Activated T-cell treated with anti-CD3 and anti-CD28 coated beads for 48 hours (primary cell): ENCODE results near the gene PRKG1.
"Not testable (repeated sequence)": the region's sequence is repeated elsewhere in the genome, so short reads cannot be mapped to it uniquely, and the experiment has no call there.

ENCODE experiments used
- DNase-seq: peaks from one replicate; pipeline ENCODE4 v3.0.0-alpha.2; 2020; ENCODE audit warnings: low read depth

The PRKG1 gene

DNA sequence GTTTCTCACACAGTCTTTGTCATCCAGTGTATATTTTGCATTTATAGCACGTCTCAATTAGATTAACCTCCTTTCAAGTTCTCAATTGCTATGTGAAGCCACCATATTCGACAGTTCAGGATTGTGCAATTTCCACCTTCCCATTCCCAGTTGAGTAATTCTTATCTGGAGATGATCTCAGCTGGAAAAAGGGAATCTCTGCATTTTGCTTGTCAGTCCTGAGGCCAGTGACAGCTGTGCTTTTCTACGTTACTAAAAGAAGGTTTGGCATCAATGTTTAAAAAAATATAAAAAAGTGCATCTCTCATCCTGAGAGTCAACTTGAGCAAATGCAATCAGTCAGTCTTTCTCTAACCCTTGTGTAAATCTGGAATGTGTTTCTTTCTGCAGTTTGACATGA is 247.7 kb downstream of the PRKG1 start:
- DNase-seq: no peak

DNA sequence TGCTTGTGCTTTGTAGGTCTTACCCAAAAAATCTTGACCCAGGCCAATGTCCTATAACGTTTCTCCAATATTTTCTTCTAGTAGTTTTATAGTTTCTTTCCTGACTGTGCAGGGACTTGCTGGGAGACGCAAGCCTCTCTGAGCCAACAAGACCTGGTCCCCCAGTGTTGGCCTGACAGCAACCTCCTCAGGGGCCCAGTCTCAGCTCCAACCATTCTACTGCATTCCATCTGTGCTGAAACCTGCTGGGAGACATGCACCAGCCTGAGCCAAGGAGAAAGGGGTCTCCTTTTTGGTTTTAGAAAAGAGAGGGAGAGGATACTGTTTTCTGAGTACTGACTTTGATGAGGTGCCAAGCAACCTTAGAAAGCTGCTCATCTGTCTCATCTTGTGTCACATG is 251.4 kb downstream of the PRKG1 start:
- DNase-seq: no peak

DNA sequence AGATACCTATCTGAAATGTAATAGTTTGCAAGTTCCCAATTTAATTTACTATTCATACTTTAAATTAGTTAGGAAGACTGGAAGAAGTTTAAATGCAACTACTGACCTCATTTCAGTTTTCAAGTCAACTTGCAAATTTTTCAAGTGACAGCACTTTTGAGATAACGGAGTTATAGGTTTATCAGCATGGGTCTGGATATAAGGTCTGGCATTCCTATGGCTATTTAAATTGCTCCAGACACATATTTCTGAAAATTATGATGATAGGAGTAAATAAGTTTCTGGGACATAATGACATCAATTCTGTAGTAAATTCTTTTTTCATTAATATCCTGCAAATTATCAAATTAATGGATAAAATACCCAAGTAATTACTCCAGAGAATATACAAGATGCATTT is 251.9 kb downstream of the PRKG1 start:
- DNase-seq: no peak

DNA sequence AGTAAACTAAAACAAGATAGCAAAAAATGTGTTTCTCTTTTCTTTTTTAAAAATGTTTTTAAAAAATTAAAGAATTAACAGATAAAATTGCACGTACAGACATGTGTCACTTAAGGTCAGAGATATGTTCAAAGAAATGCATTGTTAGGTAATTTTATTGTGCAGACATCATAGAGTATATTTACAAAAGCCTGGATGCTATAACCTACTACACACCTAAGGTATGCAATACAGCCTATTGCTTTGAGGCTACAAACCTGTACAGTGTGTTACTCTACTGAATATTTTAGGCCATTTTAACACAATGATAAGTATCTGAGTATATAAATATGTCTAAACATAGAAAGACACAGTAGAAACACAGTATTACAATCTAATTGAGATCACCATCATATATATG is 253.1 kb downstream of the PRKG1 start:
- DNase-seq: no peak

DNA sequence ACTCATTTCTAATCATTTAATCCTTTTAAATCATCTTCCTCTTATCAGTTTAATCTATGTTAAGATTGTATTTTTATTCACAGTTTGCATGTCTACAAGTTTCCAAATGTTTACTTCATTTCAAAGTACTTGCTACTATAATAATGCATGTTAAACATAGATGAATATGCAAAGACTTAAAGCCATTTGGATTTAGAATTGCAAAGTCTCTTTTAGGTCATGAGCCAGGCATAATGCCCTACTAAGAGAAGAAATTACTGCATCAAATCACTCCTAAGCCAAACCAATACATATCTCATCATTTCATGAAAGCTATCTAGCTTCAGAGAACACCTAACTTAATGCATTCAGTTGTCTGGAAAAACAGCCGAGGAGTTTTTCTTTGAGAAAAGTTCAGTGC is 266.1 kb downstream of the PRKG1 start:
- DNase-seq: no peak

DNA sequence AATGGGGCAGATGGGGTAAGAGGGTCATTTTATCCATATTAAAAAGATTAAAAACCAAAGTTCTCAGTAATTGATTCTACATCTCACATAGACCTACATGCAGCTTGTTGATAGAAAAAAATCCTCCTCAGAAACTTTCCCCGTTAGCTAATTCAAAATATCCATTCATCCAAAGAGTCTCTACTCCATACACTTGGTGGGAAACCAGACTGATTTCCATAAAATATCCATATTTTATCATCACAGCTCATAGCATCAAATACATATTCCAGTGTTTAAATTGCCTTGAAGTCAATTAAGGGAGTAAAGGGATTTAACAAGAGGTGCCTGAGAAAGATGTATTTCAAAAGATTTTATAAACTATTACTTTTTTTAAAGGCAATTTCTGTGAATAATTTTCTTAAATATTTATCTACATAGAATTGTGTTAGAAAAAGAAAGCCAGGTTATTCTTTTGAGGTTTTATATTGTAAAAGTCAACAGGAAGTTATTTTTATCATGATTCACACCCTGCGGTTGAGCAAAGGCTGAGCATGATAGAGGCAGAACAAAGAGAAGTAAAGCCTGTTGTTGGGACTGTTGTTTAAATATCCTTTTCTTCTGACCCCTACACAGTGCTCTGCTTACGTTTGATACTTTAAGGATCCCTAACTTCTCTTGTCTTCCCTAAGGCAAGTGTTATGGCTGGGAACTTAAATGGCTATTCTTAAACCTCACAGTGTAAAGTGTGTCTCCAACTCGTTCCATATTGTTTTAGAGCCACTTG is 266.7 kb downstream of the PRKG1 start:
- DNase-seq: no peak

DNA sequence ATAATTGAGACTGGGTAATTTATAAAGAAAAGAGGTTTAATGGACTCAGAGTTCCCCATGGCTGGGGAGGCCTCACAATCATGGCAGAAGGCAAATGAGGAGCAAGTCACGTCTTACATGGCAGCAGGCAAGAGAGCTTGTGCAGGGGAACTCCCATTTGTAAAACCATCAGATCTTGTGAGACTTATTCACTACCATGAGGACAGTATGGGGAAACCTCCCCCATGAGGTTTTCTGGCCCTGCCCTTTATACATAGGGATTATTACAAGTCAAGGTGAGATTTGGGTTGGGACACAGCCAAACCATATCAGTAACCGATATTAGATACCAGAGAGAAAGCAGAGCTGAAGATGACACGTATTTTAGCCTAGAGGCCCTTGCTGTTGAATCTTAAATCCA is 267.5 kb downstream of the PRKG1 start:
- DNase-seq: not testable (repeated sequence)

DNA sequence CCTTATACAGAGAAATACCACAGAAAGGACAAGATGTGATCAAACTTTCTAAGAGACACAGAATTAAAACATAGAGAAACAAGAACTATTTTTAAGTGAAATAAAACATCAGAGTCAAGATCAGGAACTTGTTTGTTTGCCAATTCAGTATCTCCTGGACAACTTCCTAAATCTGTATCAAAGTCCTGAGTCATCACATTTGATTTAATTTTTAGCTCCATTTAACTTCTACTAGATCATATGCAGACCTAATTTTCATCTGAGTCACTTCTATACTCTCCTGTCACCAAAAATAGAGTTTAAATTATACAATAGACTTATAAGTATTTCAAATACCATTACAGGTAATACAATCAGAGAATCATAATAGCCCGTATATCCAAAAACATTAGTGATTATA is 268.1 kb downstream of the PRKG1 start:
- DNase-seq: no peak

DNA sequence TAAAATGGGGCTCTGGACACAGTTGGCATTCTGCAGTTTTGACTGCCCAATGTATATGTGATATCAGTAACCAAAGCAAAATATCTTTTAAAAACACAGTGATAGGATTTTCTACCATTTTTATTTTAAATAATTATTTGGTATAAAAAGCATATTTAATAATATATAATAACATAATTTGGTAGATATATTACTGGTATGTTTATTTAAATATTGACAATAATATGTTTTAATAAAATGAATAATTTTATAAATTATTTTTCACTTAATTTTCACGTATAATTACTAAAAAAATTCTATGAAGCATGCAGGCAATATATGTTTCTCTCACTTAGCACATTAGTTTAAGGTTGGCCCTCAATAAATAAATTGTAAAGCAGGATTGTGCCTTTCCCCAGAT is 269.1 kb downstream of the PRKG1 start:
- no peak for DNase-seq

DNA sequence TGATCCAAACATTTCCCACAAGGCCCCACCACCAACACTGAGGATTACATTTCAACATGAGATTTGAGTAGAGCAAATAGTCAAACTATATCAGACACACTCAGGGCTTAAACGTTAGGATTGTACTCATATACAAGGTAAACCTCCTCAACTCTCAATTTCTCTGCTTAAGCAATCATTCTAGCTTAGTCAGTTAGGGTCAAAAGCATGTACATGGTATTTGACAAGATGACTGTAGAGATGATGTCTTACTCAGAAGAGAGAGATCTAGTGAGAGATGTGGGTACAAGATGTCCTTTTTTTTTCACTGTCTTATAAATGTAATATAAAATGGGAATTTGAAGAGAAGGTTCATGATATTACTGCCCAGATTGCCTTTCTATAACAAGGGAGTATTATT is 270.1 kb downstream of the PRKG1 start:
- no peak for DNase-seq

DNA sequence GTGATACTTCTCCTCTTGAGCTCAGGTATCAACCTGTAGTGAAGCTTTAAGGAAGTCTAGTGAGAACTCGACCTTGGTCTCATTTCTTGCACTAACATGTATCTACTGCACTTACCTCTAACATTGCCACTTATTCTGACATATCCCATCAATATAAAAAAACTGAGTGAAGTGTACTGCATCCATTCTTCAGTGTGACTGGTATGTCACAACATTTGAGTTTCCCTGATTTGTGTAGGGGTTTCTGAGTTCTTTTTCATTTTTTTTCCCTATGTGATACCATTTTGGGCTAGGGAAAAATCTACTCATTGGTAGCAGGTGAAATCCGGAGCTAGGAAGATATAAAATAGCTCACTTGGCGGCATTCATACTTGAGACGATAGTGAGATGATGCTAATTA is 274.3 kb downstream of the PRKG1 start:
- DNase-seq: no peak

DNA sequence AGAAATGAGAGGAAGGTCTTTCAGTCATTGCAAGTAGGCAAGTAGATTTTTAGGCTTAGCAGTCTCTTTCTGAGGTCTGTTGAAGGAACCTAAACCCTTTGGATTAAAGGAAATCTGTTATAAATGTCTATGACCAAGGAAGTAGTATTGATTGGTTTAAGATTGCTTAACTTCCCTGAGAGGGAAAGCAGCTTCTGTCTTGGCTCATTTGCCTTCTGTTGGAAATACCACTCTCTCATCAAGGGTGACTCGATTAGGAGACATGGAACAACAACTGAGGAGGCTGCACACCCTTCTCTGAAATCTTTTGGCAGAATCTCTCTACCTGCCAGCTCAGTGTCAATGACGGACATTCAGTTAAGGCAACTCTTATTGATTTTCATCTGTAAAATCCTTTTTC is 282.9 kb downstream of the PRKG1 start:
- DNase-seq: no peak

DNA sequence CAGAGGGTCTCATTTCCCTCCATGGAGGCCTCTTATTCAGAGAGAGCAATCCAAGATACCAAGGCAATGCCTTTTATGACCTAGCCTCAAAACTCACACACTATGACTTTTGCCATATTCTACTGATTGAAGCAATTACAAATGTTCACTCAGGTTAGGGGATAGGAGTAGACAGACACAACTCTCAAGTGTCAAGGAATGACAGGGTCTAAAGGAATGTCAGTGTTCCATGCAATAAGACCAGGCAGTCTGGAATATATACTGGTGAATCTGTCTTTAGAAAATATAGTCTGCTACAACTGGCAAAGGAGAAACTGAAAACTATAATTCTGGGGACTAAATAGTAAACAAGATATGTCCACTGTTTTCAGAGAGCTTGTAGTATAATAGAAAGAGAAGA is 283.9 kb downstream of the PRKG1 start:
- DNase-seq: no peak

DNA sequence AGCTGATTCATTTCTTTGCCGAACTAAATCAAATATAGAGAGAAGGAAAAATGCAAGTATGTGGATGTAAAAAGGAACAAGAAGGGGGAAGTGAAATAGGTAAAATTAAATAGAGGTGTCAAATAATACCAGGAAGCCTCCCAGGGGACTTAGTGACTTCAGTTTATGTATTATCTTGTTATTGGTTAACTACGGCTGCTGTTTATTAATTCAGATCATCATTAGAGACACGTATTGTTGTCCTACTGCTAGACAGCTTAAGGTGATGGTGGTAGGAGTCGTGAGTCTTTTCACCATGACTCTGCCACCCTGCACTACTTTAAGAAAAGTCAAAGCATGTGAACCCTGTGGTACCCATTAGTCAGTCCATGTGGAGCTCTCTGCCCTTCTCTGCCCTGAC is 289.1 kb downstream of the PRKG1 start:
- DNase-seq: no peak

DNA sequence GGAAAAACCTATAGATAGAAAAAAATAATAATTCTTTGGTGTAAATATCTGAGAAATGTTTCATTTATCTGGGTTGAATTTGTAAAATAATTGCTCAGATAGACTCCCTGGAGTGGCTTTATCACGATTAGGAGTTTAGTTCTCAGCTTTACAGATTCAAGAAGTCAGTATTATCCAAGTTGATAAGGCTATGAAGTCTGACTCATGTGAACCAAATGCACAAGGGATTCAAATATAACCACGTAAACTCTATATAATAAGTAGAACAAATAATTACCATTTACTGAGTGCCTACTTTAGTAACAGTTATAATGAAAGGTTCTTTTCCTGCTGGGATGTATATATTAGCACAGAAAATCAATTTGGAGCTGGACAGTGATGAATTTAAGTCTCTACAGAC is 290.4 kb downstream of the PRKG1 start:
- DNase-seq: no peak

DNA sequence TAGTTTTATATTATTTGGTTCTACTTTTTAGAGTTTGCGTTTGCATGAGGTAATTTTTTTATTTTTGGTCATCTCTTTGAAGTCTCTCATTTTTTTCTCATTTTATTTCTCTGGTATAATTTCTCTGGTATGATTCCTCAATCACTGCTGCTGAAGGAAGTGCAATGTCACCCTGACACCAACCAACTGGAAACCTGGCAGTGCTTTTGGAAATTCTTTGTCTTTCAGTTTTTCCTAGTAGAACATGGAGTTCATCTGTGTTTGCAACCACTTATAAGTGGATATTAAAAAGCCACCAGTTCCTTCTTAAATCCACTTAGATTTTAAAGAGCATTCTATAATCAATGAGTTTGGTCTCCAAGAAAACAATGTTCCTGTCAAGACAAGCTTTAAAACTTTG is 291.8 kb downstream of the PRKG1 start:
- no peak for DNase-seq

DNA sequence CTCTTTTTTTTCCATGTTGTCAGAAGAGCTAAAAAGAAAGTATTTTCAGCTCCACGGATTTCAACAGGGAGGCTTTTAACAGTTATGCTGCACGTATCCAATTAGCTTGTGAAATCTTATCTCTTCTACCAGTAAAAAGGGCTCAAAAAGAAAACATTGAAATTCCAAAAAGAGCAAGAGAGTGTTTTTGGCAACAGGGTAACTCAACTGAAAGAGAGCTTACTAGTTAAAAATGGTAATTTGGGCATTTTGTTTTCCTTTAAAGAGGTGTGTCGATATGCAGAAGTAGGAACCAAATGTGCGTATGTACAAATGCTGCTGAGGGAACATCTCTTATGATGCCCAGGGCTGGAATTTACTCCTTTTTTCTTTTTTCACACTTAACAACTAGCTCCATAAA is 292.8 kb downstream of the PRKG1 start:
- DNase-seq: no peak

DNA sequence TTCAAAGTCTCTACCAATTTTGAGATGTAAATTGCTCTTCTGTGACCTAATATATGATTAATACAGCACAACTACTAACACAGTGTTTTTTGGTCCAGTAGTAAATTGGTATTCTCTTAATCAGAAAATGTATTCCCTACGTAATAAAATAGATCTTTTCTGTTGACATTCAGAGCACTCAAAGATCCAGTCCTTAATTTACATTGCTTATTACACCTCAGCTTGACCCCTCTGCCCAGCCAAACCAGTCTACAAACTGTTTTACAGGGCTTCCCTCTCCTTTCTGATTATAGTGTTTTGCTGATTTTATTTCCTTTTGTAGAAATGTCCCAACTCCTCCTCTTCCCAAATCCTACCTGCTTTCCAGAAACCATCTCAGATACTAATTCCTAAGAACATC is 293.4 kb downstream of the PRKG1 start:
- no peak for DNase-seq

DNA sequence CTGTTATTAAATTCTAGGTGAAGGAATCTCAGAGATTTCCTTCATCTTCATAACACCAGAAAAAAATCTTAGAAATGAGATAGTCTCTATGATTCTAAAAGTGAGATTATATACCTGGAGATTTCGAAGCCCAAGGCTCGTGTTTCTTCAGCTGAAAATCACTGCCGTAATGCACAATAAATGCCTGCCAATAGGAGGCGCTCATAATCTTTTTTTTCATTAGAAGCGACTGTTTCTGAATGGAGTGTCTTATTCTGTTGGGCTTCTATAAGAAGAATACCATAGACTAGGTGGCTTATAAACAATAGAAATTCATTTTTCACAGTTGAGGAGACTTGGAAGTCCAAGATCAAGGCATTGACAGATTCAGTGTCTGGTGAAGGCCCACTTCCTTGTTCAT is 294.7 kb downstream of the PRKG1 start:
- no peak for DNase-seq

DNA sequence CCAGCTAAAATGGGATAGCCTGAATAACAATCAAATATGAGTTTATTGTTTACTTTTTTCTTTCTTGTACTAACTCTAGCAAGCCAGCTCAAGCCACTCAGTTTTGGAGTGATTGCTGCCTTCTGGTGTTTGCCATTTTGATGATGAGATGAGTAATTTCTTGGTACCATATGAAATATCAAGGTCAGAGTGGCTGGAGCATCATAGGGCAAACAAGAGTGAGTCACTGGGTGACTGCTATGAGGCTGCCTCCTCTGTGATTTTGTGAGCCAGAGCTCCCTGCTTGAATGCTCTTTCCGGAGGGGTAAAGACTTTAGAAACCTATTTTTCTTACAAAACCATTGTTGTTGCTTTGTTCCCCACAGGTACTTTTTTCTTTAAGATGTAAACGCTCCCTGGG is 295.6 kb downstream of the PRKG1 start:
- no peak for DNase-seq

DNA sequence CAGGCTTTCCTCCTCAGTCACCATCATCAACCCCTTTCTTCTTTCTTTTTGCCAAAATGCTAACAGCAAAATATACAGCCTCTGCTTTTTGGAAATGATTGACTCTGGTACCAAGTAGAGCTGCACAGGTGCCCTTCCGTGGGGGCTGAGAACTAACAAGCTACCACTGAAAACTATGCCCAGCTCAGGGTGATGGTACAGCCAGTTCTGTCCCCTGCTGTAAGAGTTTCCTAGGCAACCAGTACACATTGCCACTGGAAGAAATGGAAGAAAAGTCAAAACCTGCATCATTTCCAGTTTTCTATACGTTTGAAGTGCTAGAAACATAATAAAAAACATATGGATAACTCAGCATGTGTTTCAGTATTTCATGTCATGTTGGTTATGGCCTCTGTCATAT is 297.5 kb downstream of the PRKG1 start:
- DNase-seq: no peak

DNA sequence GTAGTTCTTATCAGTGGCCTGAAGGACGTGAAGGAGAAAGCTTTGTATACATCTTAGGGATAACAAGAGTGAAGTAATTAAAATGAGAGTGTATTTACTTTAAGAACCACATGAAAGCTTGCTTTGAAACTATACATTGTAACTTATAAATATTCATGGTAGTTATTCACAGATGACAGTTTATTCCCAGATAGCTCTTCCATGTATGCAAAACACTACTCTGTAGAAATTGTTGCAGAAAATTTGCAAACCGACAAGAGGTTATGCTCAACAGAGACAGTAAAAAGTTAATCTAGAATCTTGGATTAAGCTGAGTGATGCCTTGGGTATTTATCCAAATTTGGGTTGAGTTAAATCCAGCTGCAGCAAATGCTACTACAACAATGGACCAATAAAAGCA is 301.5 kb downstream of the PRKG1 start:
- DNase-seq: no peak

DNA sequence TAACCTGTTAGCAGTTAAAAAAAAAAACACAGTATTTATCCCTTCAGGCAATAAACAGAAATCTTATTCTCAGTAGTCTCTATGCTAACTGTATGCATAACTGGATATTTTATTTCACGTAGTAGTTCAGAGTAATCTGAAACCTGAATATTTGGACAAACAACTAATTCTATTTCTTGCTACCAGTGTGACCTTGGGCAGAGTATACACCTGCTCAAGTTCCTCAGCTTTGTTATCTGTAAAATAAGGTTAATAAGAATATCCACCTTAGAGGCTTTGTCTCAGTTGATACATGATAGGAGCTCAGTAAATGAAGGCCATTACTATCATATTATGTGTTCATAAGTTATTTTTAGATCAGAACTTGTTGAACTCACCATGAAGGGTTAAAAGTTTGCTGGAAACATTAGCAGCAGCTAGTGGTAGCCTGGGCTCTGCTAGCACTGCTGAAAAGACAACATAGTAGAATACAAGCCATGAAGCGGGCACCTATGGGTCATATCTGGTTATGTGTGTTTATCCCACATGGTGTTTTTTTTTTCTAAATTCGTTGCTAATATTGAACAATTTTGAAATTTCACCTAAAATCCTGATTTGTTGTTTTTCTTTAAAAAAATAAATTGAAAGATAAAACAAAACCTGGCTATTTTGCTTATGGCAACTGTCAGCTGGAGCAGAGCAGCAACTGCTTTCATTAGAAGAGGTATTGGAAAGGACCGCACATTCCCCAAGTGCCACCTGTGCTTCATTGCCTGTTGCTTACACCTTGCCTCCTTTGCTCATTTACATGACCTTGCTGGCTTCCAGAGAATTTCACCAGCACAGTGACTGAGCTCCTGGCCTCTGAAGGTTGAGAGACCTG is 303.0 kb downstream of the PRKG1 start:
- DNase-seq: no peak
